ENCODE measurements around the gene CTXND2. TPM values are rescaled to one million over a fixed set of nuclear protein-coding genes. Genes with fewer than 3 reads are reported as not detected.
"Not testable (repeated sequence)": the region's sequence is repeated elsewhere in the genome, so short reads cannot be mapped to it uniquely, and the experiment has no call there.

CTXND2 gene
- total and polyA plus RNA-seq, 2 donors from 2014 or later: not detected

DNA sequence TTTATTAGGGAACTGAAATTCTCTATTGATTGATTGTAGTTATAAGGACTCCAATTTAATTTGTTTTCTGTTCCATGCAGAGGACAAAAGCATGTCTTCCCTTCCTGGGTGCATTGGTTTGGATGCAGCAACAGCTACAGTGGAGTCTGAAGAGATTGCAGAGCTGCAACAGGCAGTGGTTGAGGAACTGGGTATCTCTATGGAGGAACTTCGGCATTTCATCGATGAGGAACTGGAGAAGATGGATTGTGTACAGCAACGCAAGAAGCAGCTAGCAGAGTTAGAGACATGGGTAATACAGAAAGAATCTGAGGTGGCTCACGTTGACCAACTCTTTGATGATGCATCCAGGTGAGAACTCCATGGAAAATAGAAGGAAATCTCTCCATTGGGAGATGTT lies 40.7 kb downstream of the CTXND2 start:
- Histone ChIP-seq H3K9ac (ENCODE audit: low read length in 3 of 3) (no peak overlapping the region), H3K4me3 (ENCODE audit: low read length in 3 of 3) (no peak overlapping the region), H3K9me3 (ENCODE audit: control insufficient read depth in 2 of 3, insufficient read depth in 1 of 3, low read length in 3 of 3) (peaks cover 0 to 1% (median 0%) of the 10 kb centered on the region in 3 donors), H3K27ac (ENCODE audit: low read depth in 2 of 2, low read length in 2 of 2) (no peak overlapping the region), H3K4me1 (ENCODE audit: control insufficient read depth in 2 of 3, insufficient read depth in 2 of 3, low read depth in 1 of 3, low read length in 3 of 3) (peaks cover 0 to 5% (median 0%) of the 10 kb centered on the region in 3 donors), H3K36me3 (ENCODE audit: control insufficient read depth in 2 of 3, insufficient read depth in 3 of 3, low read length in 3 of 3) (peaks cover 9 to 20% (median 10%) of the 10 kb centered on the region in 3 donors), H3K27me3 (ENCODE audit: control insufficient read depth, insufficient read depth, low read length) (no peaks in the 10 kb centered on the region)
- TF ChIP-seq CTCF (IDR thresholded peaks at IDR 0.05; ENCODE audit: borderline replicate concordance, extremely low read depth, insufficient read depth): no peak
- intact Hi-C loops (cut with DNase I): no loop called here
- DNase-seq (no peak), FAIRE-seq (no peak)

DNA sequence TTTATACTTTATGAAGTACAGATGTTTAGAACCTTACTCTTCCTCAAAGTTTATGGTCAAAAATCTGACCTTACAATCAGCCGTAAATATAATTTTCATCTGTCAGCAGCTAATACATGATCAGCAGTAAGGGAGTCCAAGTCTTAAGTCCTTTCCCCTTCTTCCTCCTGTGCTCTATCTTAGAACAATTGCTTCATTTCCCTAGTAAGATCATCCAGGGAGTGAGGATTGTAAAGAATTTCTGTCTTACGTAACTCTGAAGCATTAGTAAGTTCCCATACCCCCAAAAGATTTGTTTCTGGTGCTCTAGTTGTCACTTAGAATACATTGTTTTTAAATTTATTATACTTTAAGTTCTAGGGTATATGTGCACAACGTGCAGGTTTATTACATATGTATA lies 41.4 kb downstream of the CTXND2 start:
- H3K4me1 ChIP-seq (ENCODE audit: control insufficient read depth in 2 of 3, insufficient read depth in 2 of 3, low read depth in 1 of 3, low read length in 3 of 3): peaks cover 0 to 5% (median 0%) of the 10 kb centered on the region in 3 donors
- no peak for TF ChIP-seq CTCF (IDR thresholded peaks at IDR 0.05; ENCODE audit: borderline replicate concordance, extremely low read depth, insufficient read depth)
- no peak for FAIRE-seq
- intact Hi-C loops (cut with DNase I): no loop called here
- peaks cover 0 to 1% (median 0%) of the 10 kb centered on the region in 3 donors for H3K9me3 ChIP-seq (ENCODE audit: control insufficient read depth in 2 of 3, insufficient read depth in 1 of 3, low read length in 3 of 3)
- peaks cover 9 to 20% (median 10%) of the 10 kb centered on the region in 3 donors for H3K36me3 ChIP-seq (ENCODE audit: control insufficient read depth in 2 of 3, insufficient read depth in 3 of 3, low read length in 3 of 3)
- no peak overlapping the region for H3K9ac ChIP-seq (ENCODE audit: low read length in 3 of 3)
- H3K27ac ChIP-seq (ENCODE audit: low read depth in 2 of 2, low read length in 2 of 2): no peak overlapping the region
- DNase-seq: no peak
- H3K4me3 ChIP-seq (ENCODE audit: low read length in 3 of 3): no peak overlapping the region
- H3K27me3 ChIP-seq (ENCODE audit: control insufficient read depth, insufficient read depth, low read length): no peaks in the 10 kb centered on the region

DNA sequence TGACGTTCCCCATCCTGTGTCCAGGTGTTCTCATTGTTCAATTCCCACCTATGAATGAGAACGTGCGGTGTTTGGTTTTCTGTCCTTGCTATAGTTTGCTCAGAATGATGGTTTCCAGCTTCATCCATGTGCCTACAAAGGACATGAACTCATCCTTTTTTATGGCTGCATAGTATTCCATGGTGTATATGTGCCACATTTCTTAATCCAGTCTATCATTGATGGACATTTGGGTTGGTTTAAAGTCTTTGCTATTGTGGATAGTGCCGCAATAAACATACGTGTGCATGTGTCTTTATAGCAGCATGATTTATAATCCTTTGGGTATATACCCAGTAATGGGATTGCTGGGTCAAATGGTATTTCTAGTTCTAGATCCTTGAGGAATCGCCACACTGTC lies 41.8 kb downstream of the CTXND2 start:
- H3K27me3 ChIP-seq (ENCODE audit: control insufficient read depth, insufficient read depth, low read length); H3K4me1 ChIP-seq (ENCODE audit: control insufficient read depth in 2 of 3, insufficient read depth in 2 of 3, low read depth in 1 of 3, low read length in 3 of 3); H3K9me3 ChIP-seq (ENCODE audit: control insufficient read depth in 2 of 3, insufficient read depth in 1 of 3, low read length in 3 of 3); DNase-seq; intact Hi-C loops (cut with DNase I); H3K9ac ChIP-seq (ENCODE audit: low read length in 3 of 3); H3K27ac ChIP-seq (ENCODE audit: low read depth in 2 of 2, low read length in 2 of 2); H3K4me3 ChIP-seq (ENCODE audit: low read length in 3 of 3); FAIRE-seq: not testable (repeated sequence)
- peaks cover 9 to 20% (median 10%) of the 10 kb centered on the region in 3 donors for H3K36me3 ChIP-seq (ENCODE audit: control insufficient read depth in 2 of 3, insufficient read depth in 3 of 3, low read length in 3 of 3)

DNA sequence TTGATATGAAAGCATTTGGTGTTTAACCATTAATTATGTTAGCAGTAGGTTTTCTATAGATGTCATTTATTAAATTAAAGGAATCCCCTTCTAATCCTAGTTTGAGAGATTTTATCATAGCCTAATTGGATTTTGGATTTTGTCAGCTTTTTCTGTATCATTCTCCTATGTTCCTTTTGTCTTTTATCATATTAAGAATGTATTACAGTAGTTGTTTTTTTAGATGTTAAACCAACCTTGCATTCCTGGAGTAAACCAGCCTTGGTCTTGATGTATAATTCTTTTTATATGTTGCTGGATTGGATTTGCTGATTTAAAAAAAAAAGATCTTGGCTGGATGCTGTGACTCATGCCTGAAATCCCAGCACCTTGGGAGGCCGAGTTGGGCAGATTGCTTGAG lies 44.8 kb downstream of the CTXND2 start:
- Histone ChIP-seq H3K9ac (ENCODE audit: low read length in 3 of 3) (no peak overlapping the region), H3K4me1 (ENCODE audit: control insufficient read depth in 2 of 3, insufficient read depth in 2 of 3, low read depth in 1 of 3, low read length in 3 of 3) (peaks cover 0 to 5% (median 0%) of the 10 kb centered on the region in 3 donors), H3K9me3 (ENCODE audit: control insufficient read depth in 2 of 3, insufficient read depth in 1 of 3, low read length in 3 of 3) (peaks cover 0 to 1% (median 0%) of the 10 kb centered on the region in 3 donors), H3K36me3 (ENCODE audit: control insufficient read depth in 2 of 3, insufficient read depth in 3 of 3, low read length in 3 of 3) (peaks cover 9 to 24% (median 13%) of the 10 kb centered on the region in 3 donors), H3K27ac (ENCODE audit: low read depth in 2 of 2, low read length in 2 of 2) (no peak overlapping the region), H3K4me3 (ENCODE audit: low read length in 3 of 3) (no peak overlapping the region), H3K27me3 (ENCODE audit: control insufficient read depth, insufficient read depth, low read length) (no peaks in the 10 kb centered on the region)
- intact Hi-C loops (cut with DNase I): no loop called here
- DNase-seq (peak in 2 of 5 donors; percentile 40 to 48), FAIRE-seq (no peak)
- no peak for TF ChIP-seq CTCF (IDR thresholded peaks at IDR 0.05; ENCODE audit: borderline replicate concordance, extremely low read depth, insufficient read depth)

Measured in kidney (tissue), 14 donors.